Keratinocyte (primary cell): ENCODE results near the gene CNTLN. TPM values are rescaled to one million over a fixed set of nuclear protein-coding genes. Genes with fewer than 3 reads are reported as not detected.

Experiments used
- DNase-seq: peaks from one replicate; pipeline ENCODE4 v3.0.0-alpha.2; 2011; ENCODE audit warnings: low read depth, missing footprints, low spot score
- FAIRE-seq: peaks from 2 replicates; lab custom pipeline; 2011; peaks lifted over from hg19 to GRCh38; lab: Jason Lieb, UNC
- H2AFZ ChIP-seq: 2 replicates; pipeline ENCODE4 v1.6.0; 2012; ENCODE audit warnings: low read length, control low read depth, inconsistent platforms; ENCODE audit not compliant: control insufficient read depth
- H3K27ac ChIP-seq: 2 replicates; pipeline ENCODE4 v1.5.1; 2011; ENCODE audit warnings: low read length; ENCODE audit not compliant: control insufficient read depth, insufficient read depth
- H3K27me3 ChIP-seq: 3 replicates; pipeline ENCODE4 v1.6.0; 2011; ENCODE audit warnings: low read length; ENCODE audit not compliant: control insufficient read depth, insufficient read depth; ENCODE audit errors: extremely low read depth
- H3K36me3 ChIP-seq, 2 experiments: 2 replicates in 1 of 2; 3 replicates in 1 of 2; pipeline ENCODE4 v1.5.1; 2011; ENCODE audit warnings: low read length in 2 of 2, mild to moderate bottlenecking in 1 of 2; ENCODE audit not compliant: control insufficient read depth in 2 of 2, insufficient read depth in 2 of 2; ENCODE audit errors: extremely low read depth in 1 of 2
- H3K4me1 ChIP-seq: 3 replicates; pipeline ENCODE4 v1.5.1; 2011; ENCODE audit warnings: low read length; ENCODE audit not compliant: control insufficient read depth, insufficient read depth; ENCODE audit errors: extremely low read depth
- H3K4me2 ChIP-seq: 3 replicates; pipeline ENCODE4 v1.6.0; 2011; ENCODE audit warnings: low read depth, low read length; ENCODE audit not compliant: control insufficient read depth, insufficient read depth; ENCODE audit errors: extremely low read depth
- H3K4me3 ChIP-seq, 3 experiments: fragments of 200-600 bp in 1 of 3; sonication (generic) in 1 of 3; 2 replicates in 2 of 3; 3 replicates in 1 of 3; pipeline ENCODE4 v1.5.1; 2011 to 2016; ENCODE audit warnings: low read length in 3 of 3, mild to moderate bottlenecking in 3 of 3, control low read depth in 2 of 3, inconsistent platforms in 1 of 3, low read depth in 1 of 3, mixed read lengths in 1 of 3, mixed run types in 1 of 3, moderate library complexity in 1 of 3; ENCODE audit not compliant: control insufficient read depth in 2 of 3, insufficient read depth in 2 of 3; ENCODE audit errors: extremely low read depth in 1 of 3
- H3K79me2 ChIP-seq: 2 replicates; pipeline ENCODE4 v1.6.0; 2012; ENCODE audit warnings: low read length; ENCODE audit not compliant: control insufficient read depth, insufficient read depth
- H3K9ac ChIP-seq: 3 replicates; pipeline ENCODE4 v1.6.0; 2011; ENCODE audit warnings: low read length; ENCODE audit not compliant: control insufficient read depth, insufficient read depth; ENCODE audit errors: extremely low read depth
- H3K9me1 ChIP-seq: 3 replicates; pipeline ENCODE4 v1.6.0; 2011; ENCODE audit warnings: low read length; ENCODE audit not compliant: control insufficient read depth, insufficient read depth; ENCODE audit errors: extremely low read depth
- H3K9me3 ChIP-seq: 2 replicates; pipeline ENCODE4 v1.5.1; 2012; ENCODE audit warnings: low read depth, low read length; ENCODE audit not compliant: control insufficient read depth
- H4K20me1 ChIP-seq: 3 replicates; pipeline ENCODE4 v1.6.0; 2011; ENCODE audit warnings: low read length; ENCODE audit not compliant: control insufficient read depth, insufficient read depth; ENCODE audit errors: extremely low read depth
- EZH2 ChIP-seq: IDR thresholded peaks from one replicate; pipeline ENCODE4 v1.6.1; 2012; ENCODE audit warnings: inconsistent platforms, mild to moderate bottlenecking, low read length, moderate library complexity
- dilution Hi-C: fragments of 300-500 bp; cut with MboI; formaldehyde crosslinking; loops from one replicate; pipeline ENCODE4 v1.7.0; 2020; ENCODE audit warnings: low sequenced_read_pairs; ENCODE audit not compliant: extremely low pct_ligation_motif_present
- polyA plus RNA-seq, 5 experiments: library from polyadenylated mRNA; depleted of rRNA in 3 of 5; stranded (reverse) in 3 of 5; stranded (forward) in 1 of 5; unstranded in 1 of 5; fragments of >200 nt; gene quantifications; 1 replicate in 1 of 5; 2 replicates in 3 of 5; 3 replicates in 1 of 5; pipeline versions ENCODE4 v1.2.1 to v1.2.3, GENCODE V29; 2011 to 2012; ENCODE audit warnings: missing spikeins in 2 of 5, low read depth in 1 of 5, low replicate concordance in 1 of 5
- TF ChIP-seq, protein P1 (sequence below), 3 experiments: IDR thresholded peaks in 1 of 3; conservative IDR thresholded peaks in 1 of 3; optimal IDR thresholded peaks in 1 of 3; 2 replicates in 2 of 3; 3 replicates in 1 of 3; pipeline versions ENCODE3 to v1.5.1; 2011; ENCODE audit warnings: low read length in 3 of 3, mild to moderate bottlenecking in 3 of 3, moderate library complexity in 2 of 3, control low read depth in 1 of 3, inconsistent platforms in 1 of 3; ENCODE audit not compliant: insufficient read depth in 2 of 3; ENCODE audit errors: extremely low read depth in 1 of 3

Gene CNTLN
- polyA plus RNA-seq, 1 donor (not counting 4 experiments of a cell fraction or from before 2014, with no cell fraction given): 2.4 TPM

DNA sequence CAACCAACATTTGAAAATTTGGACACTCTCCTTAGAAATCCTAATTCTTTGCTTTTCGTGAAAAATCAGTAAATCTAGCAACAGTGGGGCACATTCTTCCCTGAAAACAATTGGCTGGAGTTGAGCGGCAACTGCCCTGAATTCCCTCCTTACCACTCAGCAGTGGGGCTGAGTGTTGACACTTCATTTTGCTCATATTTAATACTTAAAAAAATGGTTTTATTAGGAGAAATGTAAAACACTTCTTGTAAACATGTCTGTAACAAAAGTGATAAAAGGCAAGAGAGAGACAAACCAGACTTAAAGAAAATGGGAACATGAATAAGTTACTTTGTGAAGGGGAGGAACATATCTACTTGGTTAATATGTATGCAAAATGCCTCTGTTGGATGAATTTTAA is 193.5 kb downstream of the CNTLN start:
- H3K4me1 ChIP-seq: no peaks in the 10 kb centered on the region
- H3K36me3 ChIP-seq: no peaks in the 10 kb centered on the region
- FAIRE-seq (no peak), DNase-seq (no peak)
- no peak overlapping the region for H2AFZ ChIP-seq
- H3K9me1 ChIP-seq: no peaks in the 10 kb centered on the region
- no peaks in the 10 kb centered on the region for H4K20me1 ChIP-seq
- H3K27ac ChIP-seq: no peak overlapping the region
- H3K9me3 ChIP-seq: no peaks in the 10 kb centered on the region
- H3K4me3 ChIP-seq: no peak overlapping the region
- no peak for TF ChIP-seq EZH2
- TF ChIP-seq, protein P1, sequence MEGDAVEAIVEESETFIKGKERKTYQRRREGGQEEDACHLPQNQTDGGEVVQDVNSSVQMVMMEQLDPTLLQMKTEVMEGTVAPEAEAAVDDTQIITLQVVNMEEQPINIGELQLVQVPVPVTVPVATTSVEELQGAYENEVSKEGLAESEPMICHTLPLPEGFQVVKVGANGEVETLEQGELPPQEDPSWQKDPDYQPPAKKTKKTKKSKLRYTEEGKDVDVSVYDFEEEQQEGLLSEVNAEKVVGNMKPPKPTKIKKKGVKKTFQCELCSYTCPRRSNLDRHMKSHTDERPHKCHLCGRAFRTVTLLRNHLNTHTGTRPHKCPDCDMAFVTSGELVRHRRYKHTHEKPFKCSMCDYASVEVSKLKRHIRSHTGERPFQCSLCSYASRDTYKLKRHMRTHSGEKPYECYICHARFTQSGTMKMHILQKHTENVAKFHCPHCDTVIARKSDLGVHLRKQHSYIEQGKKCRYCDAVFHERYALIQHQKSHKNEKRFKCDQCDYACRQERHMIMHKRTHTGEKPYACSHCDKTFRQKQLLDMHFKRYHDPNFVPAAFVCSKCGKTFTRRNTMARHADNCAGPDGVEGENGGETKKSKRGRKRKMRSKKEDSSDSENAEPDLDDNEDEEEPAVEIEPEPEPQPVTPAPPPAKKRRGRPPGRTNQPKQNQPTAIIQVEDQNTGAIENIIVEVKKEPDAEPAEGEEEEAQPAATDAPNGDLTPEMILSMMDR (optimal IDR thresholded peaks at IDR 0.05 in 1 of 3, IDR thresholded peaks at IDR 0.05 in 1 of 3, conservative IDR thresholded peaks at IDR 0.05 in 1 of 3; ENCODE audit: extremely low read depth in 1 of 3, insufficient read depth in 2 of 3, low read length in 3 of 3): no peak
- no peaks in the 10 kb centered on the region for H3K27me3 ChIP-seq
- dilution Hi-C loops: no loop called here
- no peak overlapping the region for H3K9ac ChIP-seq
- no peak overlapping the region for H3K4me2 ChIP-seq
- no peaks in the 10 kb centered on the region for H3K79me2 ChIP-seq

DNA sequence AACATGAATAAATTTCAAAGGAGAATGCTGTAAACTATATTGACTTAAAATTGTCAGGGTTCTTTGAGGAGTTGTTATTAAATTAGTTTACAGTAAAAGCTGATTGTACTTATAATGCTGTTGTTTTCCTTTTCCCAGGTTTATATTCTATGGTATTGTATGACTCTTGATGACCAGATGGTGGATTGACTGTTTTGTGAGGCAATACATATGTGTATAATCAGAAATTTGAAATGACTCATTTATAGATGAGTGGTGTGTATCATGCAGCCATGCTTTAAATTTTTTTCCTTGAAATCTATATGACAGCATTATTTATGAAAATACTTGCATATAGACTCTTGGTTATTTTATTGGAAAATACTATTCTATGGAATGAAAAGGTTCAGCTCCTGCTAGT is 195.3 kb downstream of the CNTLN start:
- H3K36me3 ChIP-seq: no peaks in the 10 kb centered on the region
- no peak overlapping the region for H3K4me3 ChIP-seq
- dilution Hi-C loops: no loop called here
- no peaks in the 10 kb centered on the region for H3K4me1 ChIP-seq
- FAIRE-seq: no peak
- H3K27me3 ChIP-seq: no peaks in the 10 kb centered on the region
- no peak for TF ChIP-seq EZH2
- TF ChIP-seq, protein P1 (optimal IDR thresholded peaks at IDR 0.05 in 1 of 3, IDR thresholded peaks at IDR 0.05 in 1 of 3, conservative IDR thresholded peaks at IDR 0.05 in 1 of 3; ENCODE audit: extremely low read depth in 1 of 3, insufficient read depth in 2 of 3, low read length in 3 of 3): no peak
- no peak for DNase-seq
- no peaks in the 10 kb centered on the region for H4K20me1 ChIP-seq
- H3K27ac ChIP-seq: no peak overlapping the region
- no peaks in the 10 kb centered on the region for H3K9me1 ChIP-seq
- H3K9ac ChIP-seq: no peak overlapping the region
- no peak overlapping the region for H2AFZ ChIP-seq
- no peak overlapping the region for H3K4me2 ChIP-seq
- no peaks in the 10 kb centered on the region for H3K9me3 ChIP-seq
- H3K79me2 ChIP-seq: no peaks in the 10 kb centered on the region
